ENCODE data around the gene AGAP2.

DNA sequence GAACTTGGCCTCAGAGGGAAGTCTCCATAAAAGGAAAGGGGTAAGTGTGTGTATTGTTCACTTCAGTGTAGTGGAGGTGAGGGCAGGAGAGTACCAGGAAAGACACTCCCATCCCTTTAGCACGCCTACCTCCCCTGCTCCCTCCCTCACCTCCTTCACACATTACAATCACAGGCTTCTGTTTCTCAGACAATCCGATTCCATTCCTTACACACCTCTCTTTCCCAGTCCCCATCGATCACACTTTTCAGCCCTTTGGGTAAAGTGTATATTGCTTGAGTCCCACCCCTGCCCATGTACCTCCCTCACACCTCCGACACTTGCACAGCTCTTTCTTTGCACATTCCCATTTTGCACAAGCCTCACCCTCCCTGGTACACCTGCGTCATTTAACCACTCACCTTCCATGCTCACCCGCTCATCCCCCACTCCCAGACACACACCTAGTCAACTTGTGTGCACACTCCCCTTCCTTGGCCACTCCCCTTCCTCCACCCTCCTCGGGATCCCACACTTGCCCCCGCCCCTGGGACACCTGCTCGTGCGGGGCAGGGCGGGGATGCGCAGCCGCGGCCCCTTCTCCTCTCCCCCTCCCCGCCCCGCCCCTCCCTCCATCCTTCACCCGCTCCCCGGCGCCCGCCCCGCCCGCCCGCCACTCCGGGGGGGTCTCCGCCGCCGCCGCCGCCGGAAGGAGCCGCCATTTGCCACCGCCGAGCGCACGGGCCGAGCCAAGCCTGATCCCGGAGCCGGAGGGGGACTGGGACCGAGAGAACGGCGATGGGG is 16.1 kb upstream of the AGAP2 start, which contains the start of gene MARCHF9:
- TF ChIP-seq, protein P1, sequence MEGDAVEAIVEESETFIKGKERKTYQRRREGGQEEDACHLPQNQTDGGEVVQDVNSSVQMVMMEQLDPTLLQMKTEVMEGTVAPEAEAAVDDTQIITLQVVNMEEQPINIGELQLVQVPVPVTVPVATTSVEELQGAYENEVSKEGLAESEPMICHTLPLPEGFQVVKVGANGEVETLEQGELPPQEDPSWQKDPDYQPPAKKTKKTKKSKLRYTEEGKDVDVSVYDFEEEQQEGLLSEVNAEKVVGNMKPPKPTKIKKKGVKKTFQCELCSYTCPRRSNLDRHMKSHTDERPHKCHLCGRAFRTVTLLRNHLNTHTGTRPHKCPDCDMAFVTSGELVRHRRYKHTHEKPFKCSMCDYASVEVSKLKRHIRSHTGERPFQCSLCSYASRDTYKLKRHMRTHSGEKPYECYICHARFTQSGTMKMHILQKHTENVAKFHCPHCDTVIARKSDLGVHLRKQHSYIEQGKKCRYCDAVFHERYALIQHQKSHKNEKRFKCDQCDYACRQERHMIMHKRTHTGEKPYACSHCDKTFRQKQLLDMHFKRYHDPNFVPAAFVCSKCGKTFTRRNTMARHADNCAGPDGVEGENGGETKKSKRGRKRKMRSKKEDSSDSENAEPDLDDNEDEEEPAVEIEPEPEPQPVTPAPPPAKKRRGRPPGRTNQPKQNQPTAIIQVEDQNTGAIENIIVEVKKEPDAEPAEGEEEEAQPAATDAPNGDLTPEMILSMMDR (optimal IDR thresholded peaks at IDR 0.05 in 1 of 3, IDR thresholded peaks at IDR 0.05 in 1 of 3, conservative IDR thresholded peaks at IDR 0.05 in 1 of 3; ENCODE audit: extremely low read depth in 1 of 3, insufficient read depth in 2 of 3, low read length in 3 of 3): no peak
- no peak for TF ChIP-seq EZH2 (IDR thresholded peaks at IDR 0.05; ENCODE audit: low read length)
